NOMO-1 treated with dmso at 0.1 percent for 144 hours (cell line): ENCODE measurements around the gene D2HGDH.
"Not testable (repeated sequence)": the region's sequence is repeated elsewhere in the genome, so short reads cannot be mapped to it uniquely, and the experiment has no call there.

ENCODE experiments used
- DNase-seq: peaks from one replicate; lab custom pipeline; 2025; ENCODE audit not compliant: unreplicated experiment; lab: John Stamatoyannopoulos, UW

D2HGDH gene

DNA sequence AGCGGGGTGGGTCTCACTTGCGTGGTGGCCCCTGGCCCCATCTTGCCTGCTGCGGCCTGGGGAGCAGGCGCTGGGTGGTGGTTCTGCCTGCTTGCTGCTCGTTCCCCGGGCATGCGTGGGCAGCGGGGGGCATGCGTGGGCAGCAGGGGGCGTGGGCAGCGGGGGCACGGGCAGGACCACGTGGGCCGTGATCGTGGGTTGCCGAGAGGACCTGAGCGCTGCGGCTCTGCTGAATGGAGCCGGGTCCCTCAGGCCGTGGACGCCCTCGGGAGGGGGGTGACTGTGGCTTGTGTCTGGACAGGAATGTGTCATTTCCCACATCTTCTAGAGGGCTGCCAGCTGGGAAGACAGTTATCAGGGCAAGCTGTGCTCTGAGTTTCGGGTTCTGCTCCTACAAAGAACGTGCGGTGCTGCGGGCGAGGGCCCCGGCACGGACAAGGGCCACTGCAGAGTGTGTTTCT, 33.9 kb downstream of the D2HGDH start:
- DNase-seq = no peak

DNA sequence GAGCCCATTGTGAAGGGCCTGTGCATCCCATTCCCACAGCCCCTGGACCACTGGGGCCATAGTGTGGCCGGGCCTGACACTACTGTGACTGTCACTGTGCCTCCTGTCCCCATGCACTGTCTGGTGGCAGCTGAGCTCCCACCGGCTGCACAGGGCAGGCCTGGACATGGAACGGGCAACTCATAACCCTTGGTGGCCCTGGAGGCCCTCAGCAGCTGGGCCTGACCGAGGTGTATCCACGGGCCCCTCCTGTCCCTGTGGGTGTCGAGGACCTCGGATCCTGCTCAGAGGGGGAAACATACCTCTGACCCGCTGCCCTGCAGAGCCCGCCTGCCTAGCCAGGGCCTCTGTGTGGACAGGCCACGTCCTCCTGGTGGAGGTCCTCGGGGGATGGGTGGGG, 34.4 kb downstream of the D2HGDH start:
- DNase-seq = no peak

DNA sequence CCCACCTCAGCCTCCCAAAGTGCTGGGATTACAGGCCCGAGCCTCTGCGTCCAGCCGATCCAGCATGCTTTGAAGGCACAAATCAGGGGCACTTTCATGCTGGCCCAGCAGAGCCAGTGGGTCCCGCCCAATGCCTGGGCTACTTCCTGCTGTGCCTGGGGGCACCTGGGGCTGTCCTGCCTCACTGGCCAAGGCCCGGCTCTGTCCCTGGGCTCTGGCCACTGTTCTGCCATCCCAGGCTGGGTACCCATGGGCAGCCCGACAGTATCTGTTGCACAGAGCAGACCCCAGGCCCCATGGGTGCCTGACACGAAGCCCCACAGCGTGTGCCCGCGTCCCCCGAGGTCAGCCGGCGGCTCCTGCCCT, 35.4 kb downstream of the D2HGDH start:
- DNase-seq = no peak

DNA sequence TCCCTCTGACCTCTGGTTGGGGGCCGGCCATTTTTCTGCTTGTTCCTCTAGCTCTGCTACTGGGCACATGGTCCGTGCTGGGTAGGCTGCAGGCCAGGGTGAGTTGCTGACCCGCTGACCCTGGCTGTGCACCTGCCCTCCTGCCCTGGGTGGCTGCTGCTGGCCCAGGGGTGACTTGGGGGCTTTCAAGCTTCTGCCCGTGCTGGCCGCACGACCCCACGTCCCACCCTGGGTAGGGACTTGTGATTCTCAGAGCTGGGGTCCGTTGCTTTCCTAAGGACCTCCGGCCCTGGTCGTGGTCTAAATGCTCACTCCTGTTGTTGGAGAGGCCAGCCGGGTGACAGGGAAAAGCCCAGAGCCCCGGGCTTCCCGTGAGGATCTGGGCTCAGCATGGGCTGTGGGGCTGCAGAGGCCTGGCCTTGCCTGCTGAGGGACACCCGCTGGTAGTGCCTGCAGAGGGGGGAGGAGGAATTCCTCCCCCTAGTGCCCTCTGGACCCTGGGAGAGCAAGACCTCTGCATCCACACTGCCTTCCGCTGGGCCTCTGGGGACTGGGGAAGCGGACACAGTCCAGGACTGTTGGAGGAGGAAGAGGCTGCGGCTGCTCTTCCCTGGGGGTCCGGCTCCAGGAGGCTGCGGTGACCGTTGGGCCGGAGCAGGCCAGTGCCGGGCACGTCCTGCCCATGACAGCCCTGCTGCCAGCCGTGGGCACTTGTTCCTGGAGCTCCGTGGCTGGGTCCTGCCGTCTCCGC, 35.9 kb downstream of the D2HGDH start:
- no peak for DNase-seq

GRCh38 chr2:241770936-241771285, 36.5 kb downstream of the D2HGDH start:
- no peak for DNase-seq

DNA sequence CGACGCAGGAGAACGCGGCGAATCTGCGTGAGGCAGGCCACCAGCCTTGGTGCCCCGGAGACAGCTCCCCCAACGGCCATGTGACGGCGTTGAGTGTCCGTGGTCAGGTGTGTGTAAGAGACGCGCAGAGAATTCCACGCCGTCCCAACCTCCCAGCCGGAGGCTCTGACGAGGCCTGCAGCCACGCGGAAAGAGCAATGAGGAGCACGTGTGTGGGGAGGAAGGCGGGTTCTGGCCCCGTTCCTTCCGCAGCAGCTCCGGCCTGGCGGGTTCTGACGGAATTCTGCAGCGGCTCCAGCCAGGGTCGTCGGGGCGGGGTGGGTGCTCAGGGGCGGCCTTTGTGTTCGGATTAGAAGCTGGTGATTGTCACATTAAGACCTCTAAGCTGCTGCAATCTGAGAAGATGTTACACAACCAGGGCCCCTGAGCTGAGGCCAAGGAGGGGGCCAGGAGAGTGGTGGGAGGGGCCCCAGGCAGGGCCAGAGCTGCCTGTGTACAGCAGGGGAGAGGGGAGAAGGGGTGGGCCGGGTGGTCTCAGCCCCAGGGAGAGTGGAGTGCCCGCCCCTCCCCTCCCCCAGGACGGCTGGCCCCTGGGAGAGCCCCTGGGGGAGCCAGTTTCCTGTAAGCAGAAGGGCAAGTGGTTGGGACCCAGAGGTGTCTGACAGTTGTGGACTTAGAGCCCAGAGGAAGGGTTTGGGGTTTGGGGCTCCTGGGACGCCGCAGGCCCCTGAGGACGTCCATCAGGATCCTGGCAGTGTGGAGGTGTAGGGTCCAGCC, 37.0 kb downstream of the D2HGDH start:
- DNase-seq = peak; percentile 54

DNA sequence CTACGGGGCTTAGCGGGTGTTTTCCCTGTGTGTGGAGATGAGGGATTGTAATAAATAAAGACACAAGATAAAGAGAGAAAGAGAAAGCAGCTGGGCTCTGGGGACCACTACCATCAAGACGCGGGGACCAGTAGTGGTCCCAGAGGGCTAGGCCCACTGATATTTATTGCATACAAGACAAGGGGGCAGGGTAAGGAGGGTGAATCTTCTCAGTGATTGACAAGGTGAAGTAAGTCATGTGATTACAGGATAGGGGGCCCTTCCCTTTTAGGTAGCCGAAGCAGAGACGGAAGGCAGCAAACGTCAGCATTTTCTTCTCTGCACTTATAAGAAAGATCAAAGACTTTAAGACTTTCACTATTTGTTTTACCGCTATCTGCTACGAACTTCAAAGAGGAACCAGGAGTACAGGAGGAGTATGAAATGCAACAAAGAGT, 37.7 kb downstream of the D2HGDH start:
- peak; percentile 40 for DNase-seq

DNA sequence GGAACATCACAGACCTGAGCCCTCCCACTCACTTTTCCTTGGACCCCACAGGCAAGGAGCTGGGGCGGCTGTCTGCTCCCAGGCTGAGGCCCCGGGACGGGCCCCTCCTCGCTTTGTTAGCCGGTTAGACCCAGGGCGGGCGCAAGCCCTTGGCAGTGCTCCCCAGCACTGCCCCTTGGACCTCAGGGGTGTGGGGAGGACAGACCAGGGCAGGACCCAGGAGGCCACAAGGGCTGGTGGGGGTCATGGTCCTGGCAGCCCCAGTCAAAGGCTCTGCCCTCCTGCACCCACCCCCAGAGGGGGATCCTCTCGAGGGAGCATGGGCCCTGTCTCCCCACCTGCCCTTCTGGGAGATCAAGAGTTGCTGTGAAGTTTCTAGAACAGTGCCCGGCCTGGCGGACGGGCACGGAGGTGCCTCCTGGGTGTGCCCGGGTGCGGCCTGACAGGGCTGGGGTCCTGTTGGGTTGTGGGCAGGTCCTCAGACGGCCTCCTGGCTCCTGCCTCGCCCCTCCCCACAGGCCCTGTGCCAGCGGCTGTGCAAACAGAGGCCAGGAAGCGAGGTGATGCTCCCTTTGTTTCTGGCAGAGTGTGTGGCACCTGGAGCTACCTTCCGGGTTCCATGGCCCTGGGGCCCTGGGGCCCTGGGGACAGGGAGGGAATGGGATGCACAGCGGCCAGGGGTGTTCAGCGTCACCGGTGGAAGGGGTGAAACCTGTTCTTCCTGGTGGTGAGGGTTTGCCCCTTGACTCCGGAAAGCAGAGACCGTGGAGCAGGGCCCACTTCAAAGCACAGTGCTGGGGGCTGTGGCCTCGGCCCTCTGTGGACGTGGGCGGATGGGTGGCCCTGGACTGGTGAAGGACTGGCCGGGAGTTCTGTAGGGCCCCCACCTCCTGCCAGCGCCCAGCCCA, 39.3 kb downstream of the D2HGDH start:
- no peak for DNase-seq

- no peak for DNase-seq
Observed at GRCh38 chr2:241774419-241775222, 40.2 kb downstream of the D2HGDH start.

- no peak for DNase-seq
Observed at GRCh38 chr2:241775223-241776177, 41.1 kb downstream of the D2HGDH start.

GRCh38 chr2:241776336-241777169, 42.1 kb downstream of the D2HGDH start, which contains the start of gene GAL3ST2:
TSS of gene GAL3ST2 (plus strand) at chr2:241776822. CDS start at chr2:241776956, 134 bp downstream.
- DNase-seq = no peak

DNA sequence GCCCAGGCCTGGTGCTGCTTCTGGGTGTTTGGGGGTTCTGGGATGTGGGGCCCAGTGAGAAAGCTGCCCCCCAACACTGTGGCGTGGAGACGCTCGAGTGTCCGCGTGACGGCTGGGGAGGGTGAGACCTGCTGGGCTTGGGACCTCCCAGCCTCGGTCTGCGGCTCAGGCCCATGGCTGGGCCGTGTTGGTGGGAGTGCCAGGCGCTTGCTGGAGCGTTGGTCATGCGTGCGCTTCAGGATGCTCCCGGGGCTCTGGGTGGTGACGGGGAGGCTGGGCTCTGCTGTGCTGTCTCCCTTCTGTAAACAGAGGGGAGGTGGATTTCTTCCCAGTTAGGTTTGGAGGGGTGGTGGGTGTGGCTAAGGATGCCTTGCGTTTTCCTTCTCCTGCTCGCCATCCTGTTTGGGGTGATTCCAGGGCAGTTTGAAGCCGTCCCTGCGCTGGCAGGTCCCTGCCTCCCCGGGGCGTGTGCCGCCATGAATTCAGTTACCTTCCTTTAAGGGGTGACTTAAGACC, 42.8 kb downstream of the D2HGDH start:
- DNase-seq = no peak

DNA sequence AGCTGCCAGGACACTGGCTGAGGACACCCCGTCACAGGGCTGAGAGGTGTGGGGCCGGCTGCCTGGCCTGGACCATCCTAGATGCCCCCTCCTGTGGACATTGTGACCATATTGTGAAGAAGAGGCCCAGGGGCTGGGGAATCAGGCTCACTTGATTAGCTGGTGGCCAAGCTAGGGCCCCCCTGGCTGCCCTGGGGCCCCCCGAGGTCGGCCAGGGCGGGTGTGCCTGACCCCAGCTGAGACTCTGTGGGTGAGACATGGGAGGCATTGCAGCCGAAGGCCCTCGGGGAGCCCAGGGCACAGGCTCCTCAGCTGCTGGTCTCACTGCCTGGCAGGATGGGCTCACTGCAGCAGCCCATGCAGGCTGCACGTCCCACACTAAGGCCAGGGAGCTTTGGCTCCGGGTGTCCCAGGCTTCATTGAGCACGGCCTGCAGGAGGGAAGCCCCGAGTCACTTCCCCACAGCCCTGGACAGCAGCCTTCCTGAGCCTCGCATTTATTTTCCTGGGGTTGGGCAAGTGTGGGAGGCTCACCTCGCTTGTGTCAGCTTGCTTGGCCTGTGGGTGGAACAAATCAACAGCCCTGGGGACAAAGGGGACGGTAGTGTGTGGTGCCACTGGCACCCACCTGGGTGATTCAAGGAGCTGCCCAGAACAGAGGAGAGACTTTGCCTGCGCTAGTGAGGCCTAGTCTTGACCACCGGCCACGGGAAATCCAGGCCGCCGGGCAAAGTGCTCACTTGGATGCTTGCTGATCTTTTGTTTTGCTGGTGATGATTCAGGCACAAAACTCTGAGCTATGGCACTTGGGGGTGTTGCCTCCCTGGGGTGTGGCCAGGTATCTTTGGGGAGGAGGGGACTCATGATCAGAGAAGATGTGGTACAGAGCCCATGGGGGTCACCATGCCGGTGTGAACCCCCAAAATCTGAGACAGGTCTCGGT, 43.5 kb downstream of the D2HGDH start:
- no peak for DNase-seq

GRCh38 chr2:241780939-241781569, 46.6 kb downstream of the D2HGDH start:
- DNase-seq = no peak

- DNase-seq = not testable (repeated sequence)
Observed at GRCh38 chr2:241782053-241782452, 47.6 kb downstream of the D2HGDH start.

DNA sequence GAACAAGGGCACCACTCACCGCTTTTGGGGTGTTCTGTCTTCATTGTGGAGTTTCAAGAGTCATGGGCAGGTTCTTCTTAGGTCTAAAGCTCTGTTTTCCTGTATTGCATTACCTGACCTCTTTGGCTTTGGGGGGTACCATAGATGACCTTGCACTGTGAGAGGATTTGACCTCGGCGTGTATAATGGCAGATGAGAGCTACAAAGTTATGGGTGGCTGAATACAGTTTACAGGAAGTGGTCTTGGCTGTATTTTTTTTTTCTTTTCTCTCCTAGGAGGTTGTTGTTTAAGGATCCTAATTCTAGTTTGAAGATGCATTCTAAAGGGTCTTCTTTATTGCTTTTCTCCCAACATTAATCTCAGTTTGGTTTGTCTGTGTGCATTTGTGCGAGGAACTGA, 53.7 kb downstream of the D2HGDH start:
- DNase-seq = no peak

DNA sequence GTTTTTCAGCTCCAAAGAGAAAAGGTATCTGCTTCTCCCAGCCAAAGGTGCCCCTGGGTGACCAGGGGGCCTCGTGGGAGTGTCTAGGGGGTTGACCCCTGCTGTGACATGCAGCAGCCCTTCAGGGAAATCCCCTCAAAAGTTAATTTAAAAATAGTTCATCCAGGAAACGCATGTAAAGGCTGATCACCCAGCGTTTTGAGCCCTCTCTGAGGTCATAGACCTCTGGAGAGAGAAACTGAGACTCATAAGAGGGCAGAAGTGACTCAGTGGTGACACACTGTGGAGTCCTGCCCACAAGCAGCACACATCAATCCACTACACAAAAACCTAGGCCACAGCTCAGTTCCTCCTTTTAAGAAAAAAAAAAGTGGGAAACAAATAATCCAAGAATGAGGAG, 54.1 kb downstream of the D2HGDH start:
- no peak for DNase-seq
